Activated CD8-positive, alpha-beta T cell treated with anti-CD3 and anti-CD28 coated beads, Interleukin-2, amount 10 ng/mL, durations not matched to agents 7 days and 5 days (primary cell): ENCODE data around the gene CSF2RB. TPM values are rescaled to one million over a fixed set of nuclear protein-coding genes. Genes with fewer than 3 reads are reported as not detected.

ENCODE experiments used
- ATAC-seq: fragments of 150-1000 bp; cut with Tn5 transposase; one replicate; pipeline ENCODE4 v1.10.0; 2021; ENCODE audit warnings: moderate library complexity
- CTCF ChIA-PET: fragments of 350-600 bp; sonication (Branson Sonifier 250); formaldehyde crosslinking; loops from one replicate; lab custom pipeline; 2021; ENCODE audit warnings: antibody characterized with exemption; lab: Charles Lee
- POLR2A ChIA-PET: fragments of 350-600 bp; sonication (Branson Sonifier 250); formaldehyde crosslinking; loops from one replicate; lab custom pipeline; 2021; ENCODE audit warnings: antibody characterized with exemption; lab: Charles Lee
- DNase-seq: peaks from one replicate; pipeline ENCODE4 v3.0.0-alpha.2; 2020
- H3K27ac Mint-ChIP-seq: one replicate; pipeline ENCODE4 v1.8.0; 2021; ENCODE audit warnings: mild to moderate bottlenecking, mixed read lengths
- H3K27me3 Mint-ChIP-seq: one replicate; pipeline ENCODE4 v1.8.0; 2021; ENCODE audit warnings: low read depth, mixed read lengths
- H3K36me3 Mint-ChIP-seq: one replicate; pipeline ENCODE4 v1.8.0; 2021; ENCODE audit warnings: low read depth, mixed read lengths
- H3K4me1 Mint-ChIP-seq: one replicate; pipeline ENCODE4 v1.8.0; 2021; ENCODE audit warnings: low read depth, mixed read lengths
- H3K4me3 Mint-ChIP-seq: one replicate; pipeline ENCODE4 v1.8.0; 2021; ENCODE audit warnings: mild to moderate bottlenecking, mixed read lengths
- H3K9me3 Mint-ChIP-seq: one replicate; pipeline ENCODE4 v1.8.0; 2022; ENCODE audit warnings: mixed read lengths; ENCODE audit not compliant: insufficient read depth
- total RNA-seq, 2 experiments: library from RNA; stranded (reverse); gene quantifications; one replicate each; pipeline ENCODE4 v1.2.3, GENCODE V29; 2021

CSF2RB gene
- total RNA-seq, 2 experiments from 2014 or later: 1.4 TPM

- H3K36me3 Mint-ChIP-seq: no peaks in the 10 kb centered on the region
- ChIA-PET POLR2A (no interaction called here), CTCF (interaction anchor here (0.8 kb wide), 1 partner anchor 73 kb away, joined by 3 read pairs; no protein-coding TSS in a partner anchor)
- H3K4me1 Mint-ChIP-seq: peaks cover 26% of the 10 kb centered on the region
- no peak overlapping the region for H3K27ac Mint-ChIP-seq
- H3K9me3 Mint-ChIP-seq: no peaks in the 10 kb centered on the region
- no peak for DNase-seq
- H3K4me3 Mint-ChIP-seq: no peak overlapping the region
- peaks cover 3% of the 10 kb centered on the region for H3K27me3 Mint-ChIP-seq
- ATAC-seq: no peak
Observed at GRCh38 chr22:36928786-36929535, 15.5 kb downstream of the CSF2RB start.

DNA sequence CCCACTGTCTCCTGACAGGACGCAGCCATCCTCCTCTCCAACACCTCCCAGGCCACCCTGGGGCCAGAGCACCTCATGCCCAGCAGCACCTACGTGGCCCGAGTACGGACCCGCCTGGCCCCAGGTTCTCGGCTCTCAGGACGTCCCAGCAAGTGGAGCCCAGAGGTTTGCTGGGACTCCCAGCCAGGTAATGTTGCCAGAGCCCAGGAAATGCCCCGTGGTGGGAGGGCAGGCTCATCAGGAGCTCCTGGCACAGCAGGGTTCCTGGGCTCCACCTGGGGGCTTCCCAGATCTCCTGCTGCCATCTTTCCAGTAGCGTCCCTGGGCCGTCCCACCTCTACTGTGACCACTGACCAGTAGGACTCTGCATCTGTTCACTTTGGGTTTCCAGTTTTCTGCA, 16.2 kb downstream of the CSF2RB start:
- ATAC-seq (no peak), DNase-seq (no peak)
- Mint-ChIP-seq H3K4me1 (peaks cover 26% of the 10 kb centered on the region), H3K27me3 (peaks cover 3% of the 10 kb centered on the region), H3K27ac (no peak overlapping the region), H3K36me3 (no peaks in the 10 kb centered on the region), H3K4me3 (no peak overlapping the region), H3K9me3 (no peaks in the 10 kb centered on the region)
- POLR2A ChIA-PET: no interaction called here
- CTCF ChIA-PET: interaction anchor here (0.8 to 1.4 kb wide), 2 partner anchors 48 to 73 kb away, joined by 3 to 5 read pairs; no protein-coding TSS in a partner anchor

DNA sequence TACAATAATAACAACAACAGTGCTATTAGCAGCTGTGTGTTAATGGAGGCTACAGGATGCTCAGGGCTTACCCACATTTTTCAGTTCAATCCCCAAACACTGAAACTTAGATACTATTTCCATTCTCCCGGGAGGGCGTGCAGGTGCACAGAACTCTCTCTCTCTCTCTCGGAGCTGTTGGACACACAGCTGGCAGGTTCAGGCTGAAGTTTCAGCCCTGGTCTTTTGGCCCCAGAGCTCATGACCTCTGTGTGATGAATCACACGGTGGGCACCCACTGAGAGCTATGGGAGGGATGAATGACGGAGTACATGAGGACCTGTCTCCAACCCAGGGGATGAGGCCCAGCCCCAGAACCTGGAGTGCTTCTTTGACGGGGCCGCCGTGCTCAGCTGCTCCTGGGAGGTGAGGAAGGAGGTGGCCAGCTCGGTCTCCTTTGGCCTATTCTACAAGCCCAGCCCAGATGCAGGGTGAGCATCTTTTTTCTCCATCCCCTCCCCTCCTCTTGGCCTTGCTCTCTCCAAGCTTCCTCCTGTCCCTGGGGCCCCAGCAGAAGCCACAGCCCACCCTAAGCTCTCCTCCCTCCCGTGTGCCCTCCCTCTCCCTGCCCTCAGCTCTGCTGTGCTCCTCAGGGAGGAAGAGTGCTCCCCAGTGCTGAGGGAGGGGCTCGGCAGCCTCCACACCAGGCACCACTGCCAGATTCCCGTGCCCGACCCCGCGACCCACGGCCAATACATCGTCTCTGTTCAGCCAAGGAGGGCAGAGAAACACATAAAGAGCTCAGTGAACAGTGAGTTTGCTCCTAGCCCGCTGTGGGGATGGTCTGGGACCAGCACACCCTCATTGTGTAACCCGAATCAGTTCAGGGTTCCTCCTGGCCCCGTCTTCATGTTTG, 16.9 kb downstream of the CSF2RB start:
- H3K4me3 Mint-ChIP-seq: no peak overlapping the region
- H3K27ac Mint-ChIP-seq: no peak overlapping the region
- ChIA-PET POLR2A (no interaction called here), CTCF (interaction anchor here (0.8 to 1.4 kb wide), 2 partner anchors 47 to 74 kb away, joined by 3 to 5 read pairs; no protein-coding TSS in a partner anchor)
- DNase-seq (no peak), ATAC-seq (no peak)
- H3K36me3 Mint-ChIP-seq: no peaks in the 10 kb centered on the region
- H3K4me1 Mint-ChIP-seq: peaks cover 22% of the 10 kb centered on the region
- H3K27me3 Mint-ChIP-seq: peaks cover 3% of the 10 kb centered on the region
- H3K9me3 Mint-ChIP-seq: no peaks in the 10 kb centered on the region

DNA sequence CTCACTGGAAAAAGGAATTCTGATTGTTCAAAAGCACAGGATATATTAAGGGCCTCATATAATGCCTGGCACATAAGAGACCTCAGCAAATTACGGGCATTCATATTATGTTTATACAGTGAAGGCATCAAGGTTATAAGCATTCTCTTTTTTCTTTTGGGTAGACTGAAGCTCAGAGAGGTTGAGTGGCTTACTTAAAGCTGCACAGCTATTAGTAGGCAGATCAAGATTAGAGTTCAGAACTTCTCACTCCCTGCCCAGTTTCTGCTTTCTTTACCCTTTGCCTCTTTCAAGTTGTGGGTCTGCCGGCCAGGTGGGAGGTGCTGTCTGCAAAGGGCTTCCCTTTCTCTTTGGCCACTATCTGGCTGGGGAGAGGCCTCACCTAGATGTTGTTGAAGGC, 18.0 kb downstream of the CSF2RB start:
- ChIA-PET POLR2A (no interaction called here), CTCF (no interaction called here)
- peaks cover 10% of the 10 kb centered on the region for H3K4me1 Mint-ChIP-seq
- H3K4me3 Mint-ChIP-seq: no peak overlapping the region
- H3K9me3 Mint-ChIP-seq: no peaks in the 10 kb centered on the region
- ATAC-seq: no peak
- H3K27ac Mint-ChIP-seq: no peak overlapping the region
- no peak for DNase-seq
- peaks cover 3% of the 10 kb centered on the region for H3K27me3 Mint-ChIP-seq
- no peaks in the 10 kb centered on the region for H3K36me3 Mint-ChIP-seq

DNA sequence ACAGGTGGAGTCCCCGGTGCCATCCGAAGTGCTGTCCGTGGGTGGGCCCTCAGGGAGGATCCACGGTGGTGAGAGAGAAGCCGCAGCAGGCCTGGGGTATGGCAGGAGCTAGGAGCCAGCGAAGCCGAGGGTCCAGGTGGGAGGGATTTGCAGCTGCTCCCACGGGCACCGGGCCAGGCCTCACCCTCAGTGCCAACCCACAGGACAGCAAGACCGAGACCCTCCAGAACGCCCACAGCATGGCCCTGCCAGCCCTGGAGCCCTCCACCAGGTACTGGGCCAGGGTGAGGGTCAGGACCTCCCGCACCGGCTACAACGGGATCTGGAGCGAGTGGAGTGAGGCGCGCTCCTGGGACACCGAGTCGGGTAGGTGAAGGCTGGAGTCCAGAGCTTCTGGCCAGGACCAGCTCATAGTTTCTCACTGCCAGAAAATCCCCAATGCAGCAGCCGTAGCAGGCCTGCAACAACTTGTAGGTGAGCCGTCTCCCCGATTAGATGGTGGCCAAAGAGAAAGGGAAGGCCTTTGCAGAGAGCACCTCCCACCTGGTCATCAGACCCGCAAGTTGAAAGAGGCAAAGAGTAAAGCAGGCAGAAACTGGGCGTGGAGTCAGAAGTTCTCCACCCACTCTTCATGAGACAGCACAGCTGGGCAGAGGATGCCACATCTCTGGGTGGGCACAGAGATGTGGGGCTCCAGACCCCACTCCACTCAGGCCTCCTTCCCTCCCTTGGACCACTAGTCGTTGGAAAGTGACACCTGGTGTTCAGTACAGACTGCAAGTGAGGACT, 20.4 kb downstream of the CSF2RB start:
- ATAC-seq (no peak), DNase-seq (no peak)
- Mint-ChIP-seq H3K9me3 (no peaks in the 10 kb centered on the region), H3K4me3 (no peak overlapping the region), H3K4me1 (no peaks in the 10 kb centered on the region), H3K27ac (no peak overlapping the region), H3K36me3 (no peaks in the 10 kb centered on the region), H3K27me3 (no peaks in the 10 kb centered on the region)
- CTCF ChIA-PET: no interaction called here
- POLR2A ChIA-PET: interaction anchor here (1.0 kb wide), 1 partner anchor 37 kb away, joined by 3 read pairs; no protein-coding TSS in a partner anchor

- CTCF ChIA-PET: no interaction called here
- Mint-ChIP-seq H3K27me3 (no peaks in the 10 kb centered on the region), H3K36me3 (no peaks in the 10 kb centered on the region), H3K27ac (no peak overlapping the region), H3K4me1 (no peaks in the 10 kb centered on the region), H3K4me3 (no peak overlapping the region), H3K9me3 (no peaks in the 10 kb centered on the region)
- ATAC-seq (no peak), DNase-seq (no peak)
- POLR2A ChIA-PET: no interaction called here
Observed at GRCh38 chr22:36934418-36935312, 21.2 kb downstream of the CSF2RB start.

DNA sequence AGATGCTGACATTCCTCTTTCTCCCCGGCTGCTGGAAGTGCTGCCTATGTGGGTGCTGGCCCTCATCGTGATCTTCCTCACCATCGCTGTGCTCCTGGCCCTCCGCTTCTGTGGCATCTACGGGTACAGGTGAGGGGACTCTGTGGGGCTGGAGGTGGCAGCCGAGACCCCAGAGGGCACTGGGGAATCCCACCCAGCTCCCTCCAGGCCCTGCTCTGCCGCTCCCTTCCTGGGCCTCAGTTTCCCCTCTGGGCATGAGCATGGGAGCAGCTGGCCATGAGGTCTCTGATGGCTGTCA, 21.8 kb downstream of the CSF2RB start:
- no peak for DNase-seq
- no peaks in the 10 kb centered on the region for H3K4me1 Mint-ChIP-seq
- CTCF ChIA-PET: no interaction called here
- no peak overlapping the region for H3K4me3 Mint-ChIP-seq
- no peaks in the 10 kb centered on the region for H3K9me3 Mint-ChIP-seq
- no peak overlapping the region for H3K27ac Mint-ChIP-seq
- no peaks in the 10 kb centered on the region for H3K36me3 Mint-ChIP-seq
- ATAC-seq: no peak
- POLR2A ChIA-PET: no interaction called here
- H3K27me3 Mint-ChIP-seq: no peaks in the 10 kb centered on the region

GRCh38 chr22:36935694-36936093, 22.3 kb downstream of the CSF2RB start:
- H3K27ac Mint-ChIP-seq: no peak overlapping the region
- no peak overlapping the region for H3K4me3 Mint-ChIP-seq
- POLR2A ChIA-PET: interaction anchor here (0.7 kb wide), 1 partner anchor 108 kb away, joined by 3 read pairs; no protein-coding TSS in a partner anchor
- H3K36me3 Mint-ChIP-seq: no peaks in the 10 kb centered on the region
- no peaks in the 10 kb centered on the region for H3K4me1 Mint-ChIP-seq
- no peaks in the 10 kb centered on the region for H3K27me3 Mint-ChIP-seq
- H3K9me3 Mint-ChIP-seq: no peaks in the 10 kb centered on the region
- CTCF ChIA-PET: no interaction called here
- DNase-seq (no peak), ATAC-seq (no peak)

GRCh38 chr22:36936362-36937116, 23.1 kb downstream of the CSF2RB start:
- Mint-ChIP-seq H3K4me3 (no peak overlapping the region), H3K27ac (no peak overlapping the region), H3K4me1 (no peaks in the 10 kb centered on the region), H3K9me3 (no peaks in the 10 kb centered on the region), H3K36me3 (no peaks in the 10 kb centered on the region), H3K27me3 (no peaks in the 10 kb centered on the region)
- no peak for DNase-seq
- POLR2A ChIA-PET: interaction anchor here (0.7 kb wide), 1 partner anchor 109 kb away, joined by 3 read pairs; no protein-coding TSS in a partner anchor
- CTCF ChIA-PET: no interaction called here
- no peak for ATAC-seq

DNA sequence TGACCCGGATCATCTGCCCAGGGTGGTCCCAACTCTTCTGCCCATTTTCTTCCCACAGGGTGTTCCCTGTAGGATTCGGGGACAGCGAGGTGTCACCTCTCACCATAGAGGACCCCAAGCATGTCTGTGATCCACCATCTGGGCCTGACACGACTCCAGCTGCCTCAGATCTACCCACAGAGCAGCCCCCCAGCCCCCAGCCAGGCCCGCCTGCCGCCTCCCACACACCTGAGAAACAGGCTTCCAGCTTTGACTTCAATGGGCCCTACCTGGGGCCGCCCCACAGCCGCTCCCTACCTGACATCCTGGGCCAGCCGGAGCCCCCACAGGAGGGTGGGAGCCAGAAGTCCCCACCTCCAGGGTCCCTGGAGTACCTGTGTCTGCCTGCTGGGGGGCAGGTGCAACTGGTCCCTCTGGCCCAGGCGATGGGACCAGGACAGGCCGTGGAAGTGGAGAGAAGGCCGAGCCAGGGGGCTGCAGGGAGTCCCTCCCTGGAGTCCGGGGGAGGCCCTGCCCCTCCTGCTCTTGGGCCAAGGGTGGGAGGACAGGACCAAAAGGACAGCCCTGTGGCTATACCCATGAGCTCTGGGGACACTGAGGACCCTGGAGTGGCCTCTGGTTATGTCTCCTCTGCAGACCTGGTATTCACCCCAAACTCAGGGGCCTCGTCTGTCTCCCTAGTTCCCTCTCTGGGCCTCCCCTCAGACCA, 24.0 kb downstream of the CSF2RB start:
- ATAC-seq (no peak), DNase-seq (no peak)
- ChIA-PET POLR2A (interaction anchor here (0.6 kb wide), 1 partner anchor 33 kb away, joined by 3 read pairs; no protein-coding TSS in a partner anchor), CTCF (interaction anchor here (1.1 kb wide), 1 partner anchor 77 kb away, joined by 3 read pairs; the partner anchor contains the start of gene NCF4)
- Mint-ChIP-seq H3K9me3 (no peaks in the 10 kb centered on the region), H3K27ac (no peak overlapping the region), H3K4me1 (no peaks in the 10 kb centered on the region), H3K27me3 (no peaks in the 10 kb centered on the region), H3K36me3 (no peaks in the 10 kb centered on the region), H3K4me3 (no peak overlapping the region)
